Natural killer cell (primary cell): ENCODE measurements around the gene ECT2L. TPM values are rescaled to one million over a fixed set of nuclear protein-coding genes. Genes with fewer than 3 reads are reported as not detected.

Source experiments
- ATAC-seq, 3 donors: fragments of 150-1000 bp in 2 of 3; fragments of 200-7000 bp in 1 of 3; cut with Tn5 transposase; 1 replicate in 1 of 3; 2 replicates in 2 of 3; pipeline ENCODE4 v1.10.0; 2021; ENCODE audit warnings: mild to moderate bottlenecking in 2 of 3, moderate library complexity in 2 of 3
- DNase-seq, 2 donors: peaks; one replicate each; pipeline versions ENCODE4 v3.0.0 to v3.0.0-alpha.2; 2013 to 2021; ENCODE audit warnings: mixed read lengths in 1 of 2
- H3K27ac ChIP-seq: one replicate; pipeline ENCODE4 v1.5.1; 2013; ENCODE audit warnings: mild to moderate bottlenecking, low read length
- H3K27me3 ChIP-seq: one replicate; pipeline ENCODE4 v1.6.1; 2013; ENCODE audit warnings: low read length; ENCODE audit not compliant: control insufficient read depth, insufficient read depth
- H3K36me3 ChIP-seq: one replicate; pipeline ENCODE4 v1.6.1; 2013; ENCODE audit warnings: low read length; ENCODE audit not compliant: control insufficient read depth, insufficient read depth
- H3K4me1 ChIP-seq: one replicate; pipeline ENCODE4 v1.6.1; 2013; ENCODE audit warnings: low read length; ENCODE audit not compliant: control insufficient read depth, insufficient read depth
- H3K4me3 ChIP-seq: one replicate; pipeline ENCODE4 v1.5.1; 2013; ENCODE audit warnings: low read length
- H3K9me3 ChIP-seq: one replicate; pipeline ENCODE4 v1.6.1; 2013; ENCODE audit warnings: low read length; ENCODE audit not compliant: control insufficient read depth, insufficient read depth
- H3K27ac Mint-ChIP-seq, 2 donors: one replicate each; pipeline ENCODE4 v1.8.0; 2022; ENCODE audit warnings: mild to moderate bottlenecking in 2 of 2, mixed read lengths in 2 of 2, moderate library complexity in 1 of 2
- H3K27me3 Mint-ChIP-seq, 2 donors: one replicate each; pipeline ENCODE4 v1.8.0; 2022; ENCODE audit warnings: low read depth in 2 of 2, mixed read lengths in 2 of 2
- H3K36me3 Mint-ChIP-seq: one replicate; pipeline ENCODE4 v1.8.0; 2022; ENCODE audit warnings: mixed read lengths
- H3K4me1 Mint-ChIP-seq, 2 donors: one replicate each; pipeline ENCODE4 v1.8.0; 2022; ENCODE audit warnings: mixed read lengths in 2 of 2
- H3K4me3 Mint-ChIP-seq: one replicate; pipeline ENCODE4 v1.8.0; 2022; ENCODE audit warnings: mild to moderate bottlenecking, moderate library complexity, mixed read lengths
- H3K9me3 Mint-ChIP-seq, 2 donors: one replicate each; pipeline ENCODE4 v1.8.0; 2022; ENCODE audit warnings: mixed read lengths in 2 of 2
- CTCF ChIP-seq: fragments of 200-600 bp; IDR thresholded peaks from one replicate; pipeline ENCODE4 v1.8.0; 2022; ENCODE audit warnings: antibody characterized with exemption
- WGBS: methylation state at CpG from one replicate; pipeline ENCODE4 v1.1.7; 2013; ENCODE audit warnings: missing lambda C conversion rate; ENCODE audit not compliant: insufficient coverage; 5-methylcytosine and 5-hydroxymethylcytosine counted together
- intact Hi-C: fragments of 100-400 bp; cut with micrococcal nuclease; formaldehyde crosslinking; loops from one replicate; pipeline ENCODE4 v1.14.2; 2022
- total RNA-seq, 4 donors: library from RNA; stranded (reverse); fragments of 120-200 nt in 1 of 4; gene quantifications; one replicate each; pipeline versions ENCODE4 v1.2.3 to v1.2.4, GENCODE V29; 2013 to 2022

ECT2L gene
- total RNA-seq, 3 donors from 2014 or later (not counting 1 experiment from before 2014, with no cell fraction given): 0.12 TPM; not detected in 2

- TF ChIP-seq CTCF: no peak
- intact Hi-C loops: no loop called here
- no peak overlapping the region for H3K27ac ChIP-seq
- ATAC-seq: no peak
- H3K27me3 ChIP-seq: no peaks in the 10 kb centered on the region
- Mint-ChIP-seq H3K4me1 (peaks cover 0 to 4% of the 10 kb centered on the region in 2 donors), H3K27me3 (no peaks in the 10 kb centered on the region), H3K27ac (no peak overlapping the region), H3K9me3 (no peaks in the 10 kb centered on the region), H3K4me3 (no peak overlapping the region), H3K36me3 (no peaks in the 10 kb centered on the region)
- WGBS: 79% methylated on average over 11 of the region's 11 CpGs
- H3K4me3 ChIP-seq: no peak overlapping the region
- no peaks in the 10 kb centered on the region for H3K4me1 ChIP-seq
- no peaks in the 10 kb centered on the region for H3K36me3 ChIP-seq
- no peaks in the 10 kb centered on the region for H3K9me3 ChIP-seq
- peak in 1 of 2 donors; percentile 36 for DNase-seq
Measured at GRCh38 chr6:138824482-138825144, 28.7 kb downstream of the ECT2L start.

GRCh38 chr6:138830248-138830647 lies 34.4 kb downstream of the ECT2L start:
- H3K36me3 ChIP-seq: no peaks in the 10 kb centered on the region
- no peaks in the 10 kb centered on the region for H3K4me1 ChIP-seq
- H3K27ac ChIP-seq: no peak overlapping the region
- no peaks in the 10 kb centered on the region for H3K27me3 Mint-ChIP-seq
- H3K4me3 ChIP-seq: no peak overlapping the region
- ATAC-seq: no peak
- WGBS: 88% methylated on average over 7 of the region's 7 CpGs
- H3K27ac Mint-ChIP-seq: no peak overlapping the region
- no peak overlapping the region for H3K4me3 Mint-ChIP-seq
- no peaks in the 10 kb centered on the region for H3K9me3 Mint-ChIP-seq
- intact Hi-C loops: no loop called here
- DNase-seq: no peak
- no peak for TF ChIP-seq CTCF
- H3K27me3 ChIP-seq: no peaks in the 10 kb centered on the region
- H3K4me1 Mint-ChIP-seq: peaks cover 0 to 4% of the 10 kb centered on the region in 2 donors
- no peaks in the 10 kb centered on the region for H3K9me3 ChIP-seq
- H3K36me3 Mint-ChIP-seq: no peaks in the 10 kb centered on the region

- H3K27ac Mint-ChIP-seq: no peak overlapping the region
- H3K4me3 Mint-ChIP-seq: no peak overlapping the region
- Histone ChIP-seq H3K9me3 (no peaks in the 10 kb centered on the region), H3K4me1 (no peaks in the 10 kb centered on the region), H3K4me3 (no peak overlapping the region), H3K27me3 (no peaks in the 10 kb centered on the region), H3K36me3 (no peaks in the 10 kb centered on the region), H3K27ac (no peak overlapping the region)
- 100% methylated on average over 2 of the region's 2 CpGs for WGBS
- no peaks in the 10 kb centered on the region for H3K9me3 Mint-ChIP-seq
- H3K27me3 Mint-ChIP-seq: no peaks in the 10 kb centered on the region
- DNase-seq (no peak), ATAC-seq (no peak)
- intact Hi-C loops: no loop called here
- no peaks in the 10 kb centered on the region for H3K36me3 Mint-ChIP-seq
- peaks cover 0 to 4% of the 10 kb centered on the region in 2 donors for H3K4me1 Mint-ChIP-seq
- TF ChIP-seq CTCF: no peak
Measured at GRCh38 chr6:138832182-138832581, 36.3 kb downstream of the ECT2L start.
